ENCODE measurements around the gene SCMH1. TPM values are rescaled to one million over a fixed set of nuclear protein-coding genes. Genes with fewer than 3 reads are reported as not detected.

Gene SCMH1
- total and polyA plus RNA-seq, 2 donors (not counting 3 experiments of a cell fraction or from before 2014, with no cell fraction given): 39.9 to 40.7 TPM

DNA sequence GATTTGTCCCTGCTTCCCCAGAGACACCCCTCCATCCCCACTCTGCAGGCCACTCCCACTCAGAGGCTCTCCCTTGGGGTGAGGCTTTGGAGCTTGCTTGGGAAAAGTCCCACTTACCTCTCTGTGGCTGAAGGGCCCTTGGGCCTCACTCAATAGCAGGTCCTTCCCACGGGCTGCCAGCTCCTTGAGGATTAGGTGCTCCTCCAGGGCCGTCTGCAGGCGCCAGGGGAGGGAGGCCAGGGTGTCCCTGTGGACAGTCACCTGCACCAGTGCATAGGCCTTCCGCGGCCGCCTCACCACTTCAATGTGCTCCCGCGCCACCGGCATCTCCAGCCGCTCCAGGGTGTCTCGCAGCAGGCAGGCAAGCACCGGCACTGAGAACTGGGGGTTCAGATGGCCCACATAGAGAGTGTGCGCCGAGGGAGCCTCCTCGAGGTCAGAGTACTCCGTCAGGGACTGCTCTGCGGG lies 222.0 kb downstream of the SCMH1 start:
- intact Hi-C loops (cut with micrococcal nuclease) (loop anchor here (5.0 kb wide), 1 partner anchor 412 kb away; no protein-coding TSS in a partner anchor), dilution Hi-C loops (cut with MboI; ENCODE audit: extremely low pct_ligation_motif_present, low sequenced_read_pairs) (no loop called here)
- ChIA-PET CTCF (interaction anchor here (1.4 to 4.4 kb wide), 2 partner anchors 10 to 17 kb away, joined by 4 to 19 read pairs; no protein-coding TSS in a partner anchor), POLR2A (no interaction called here)
- no peak overlapping the region for H3K4me2 ChIP-seq (ENCODE audit: insufficient read depth, low read length)
- H3K9me1 ChIP-seq (replicated peaks; ENCODE audit: control insufficient read depth, extremely low read depth, insufficient read depth, low read length): no peaks in the 10 kb centered on the region
- no peak overlapping the region for H3K9ac ChIP-seq (replicated peaks; ENCODE audit: extremely low read depth, insufficient read depth, low read length)
- no TSS peak for BruUV-seq (replicated peaks)
- H3K27ac ChIP-seq (ENCODE audit: insufficient read depth, low read depth, low read length): no peak overlapping the region
- H3K9me3 ChIP-seq (replicated peaks; ENCODE audit: control insufficient read depth, insufficient read depth, low read length): no peaks in the 10 kb centered on the region
- H3K4me1 ChIP-seq (ENCODE audit: control insufficient read depth, extremely low read depth, insufficient read depth, low read length): peaks cover 24% of the 10 kb centered on the region
- H2AFZ ChIP-seq (ENCODE audit: low read depth, low read length): no peak overlapping the region
- no peaks in the 10 kb centered on the region for H4K20me1 ChIP-seq (replicated peaks; ENCODE audit: control insufficient read depth, extremely low read depth, insufficient read depth, low read length)
- TF ChIP-seq POLR2A (IDR thresholded peaks at IDR 0.05; ENCODE audit: low read depth, low read length) (no peak), MYC (IDR thresholded peaks at IDR 0.05; ENCODE audit: low read depth, low read length) (no peak), EZH2 (IDR thresholded peaks at IDR 0.05; ENCODE audit: borderline replicate concordance, low read depth, low read length, severe bottlenecking) (no peak), POLR2AphosphoS5 (IDR thresholded peaks at IDR 0.05; ENCODE audit: insufficient read depth, low read depth, low read length) (no peak), FOS (IDR thresholded peaks at IDR 0.05; ENCODE audit: borderline replicate concordance, insufficient read depth, low read length) (no peak), JUN (IDR thresholded peaks at IDR 0.05; ENCODE audit: borderline replicate concordance, insufficient read depth, insufficient read length, low read depth) (no peak), GATA2 (IDR thresholded peaks at IDR 0.05; ENCODE audit: insufficient read depth, insufficient read length, low read depth, low read length) (no peak)
- TF ChIP-seq, protein P1, sequence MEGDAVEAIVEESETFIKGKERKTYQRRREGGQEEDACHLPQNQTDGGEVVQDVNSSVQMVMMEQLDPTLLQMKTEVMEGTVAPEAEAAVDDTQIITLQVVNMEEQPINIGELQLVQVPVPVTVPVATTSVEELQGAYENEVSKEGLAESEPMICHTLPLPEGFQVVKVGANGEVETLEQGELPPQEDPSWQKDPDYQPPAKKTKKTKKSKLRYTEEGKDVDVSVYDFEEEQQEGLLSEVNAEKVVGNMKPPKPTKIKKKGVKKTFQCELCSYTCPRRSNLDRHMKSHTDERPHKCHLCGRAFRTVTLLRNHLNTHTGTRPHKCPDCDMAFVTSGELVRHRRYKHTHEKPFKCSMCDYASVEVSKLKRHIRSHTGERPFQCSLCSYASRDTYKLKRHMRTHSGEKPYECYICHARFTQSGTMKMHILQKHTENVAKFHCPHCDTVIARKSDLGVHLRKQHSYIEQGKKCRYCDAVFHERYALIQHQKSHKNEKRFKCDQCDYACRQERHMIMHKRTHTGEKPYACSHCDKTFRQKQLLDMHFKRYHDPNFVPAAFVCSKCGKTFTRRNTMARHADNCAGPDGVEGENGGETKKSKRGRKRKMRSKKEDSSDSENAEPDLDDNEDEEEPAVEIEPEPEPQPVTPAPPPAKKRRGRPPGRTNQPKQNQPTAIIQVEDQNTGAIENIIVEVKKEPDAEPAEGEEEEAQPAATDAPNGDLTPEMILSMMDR (IDR thresholded peaks at IDR 0.05; ENCODE audit: extremely low read depth in 1 of 2, insufficient read depth in 1 of 2, low read depth in 1 of 2, low read length in 2 of 2): no peak
- TF ChIP-seq, protein P2, sequence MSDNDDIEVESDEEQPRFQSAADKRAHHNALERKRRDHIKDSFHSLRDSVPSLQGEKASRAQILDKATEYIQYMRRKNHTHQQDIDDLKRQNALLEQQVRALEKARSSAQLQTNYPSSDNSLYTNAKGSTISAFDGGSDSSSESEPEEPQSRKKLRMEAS (IDR thresholded peaks at IDR 0.05; ENCODE audit: insufficient read depth, insufficient read length): no peak
- H3K36me3 ChIP-seq (ENCODE audit: control insufficient read depth in 2 of 2, extremely low read depth in 1 of 2, insufficient read depth in 2 of 2, low read length in 2 of 2): peaks cover 0 to 14% of the 10 kb centered on the region in 2 experiments
- no peaks in the 10 kb centered on the region for H3K79me2 ChIP-seq (ENCODE audit: control insufficient read depth, insufficient read depth, low read length)
- H3K27me3 ChIP-seq (ENCODE audit: control insufficient read depth in 2 of 2, insufficient read depth in 2 of 2, low read length in 2 of 2): no peaks in the 10 kb centered on the region
- FAIRE-seq (no peak), DNase-seq (ENCODE audit: low read depth, low spot score) (no peak)
- no peak overlapping the region for H3K4me3 ChIP-seq (replicated peaks in 1 of 3; ENCODE audit: insufficient read depth in 1 of 3, low read depth in 1 of 3, low read length in 3 of 3)

Data from endothelial cell of umbilical vein (primary cell).